Large intestine (tissue), 3 donors: Measurements from ENCODE around the gene FGD5. TPM values are rescaled to one million over a fixed set of nuclear protein-coding genes. Genes with fewer than 3 reads are reported as not detected.

Experiments
- DNase-seq, 2 donors: peaks; one replicate each; pipeline versions ENCODE4 v3.0.0 to v3.0.0-alpha.2; 2013
- H3K27ac ChIP-seq: one replicate; pipeline ENCODE4 v1.5.1; 2013; ENCODE audit warnings: low read length
- H3K27me3 ChIP-seq: 2 replicates; pipeline ENCODE4 v1.6.1; 2013; ENCODE audit warnings: low read length; ENCODE audit not compliant: control insufficient read depth, insufficient read depth
- H3K36me3 ChIP-seq: 2 replicates; pipeline ENCODE4 v1.6.1; 2013; ENCODE audit warnings: low read length; ENCODE audit not compliant: control insufficient read depth, insufficient read depth
- H3K4me1 ChIP-seq: one replicate; pipeline ENCODE4 v1.6.1; 2013; ENCODE audit warnings: low read length; ENCODE audit not compliant: control insufficient read depth, insufficient read depth
- H3K4me3 ChIP-seq: one replicate; pipeline ENCODE4 v1.5.1; 2013; ENCODE audit warnings: low read length
- H3K9me3 ChIP-seq: one replicate; pipeline ENCODE4 v1.6.1; 2013; ENCODE audit warnings: mild to moderate bottlenecking, low read depth, low read length, moderate library complexity; ENCODE audit not compliant: control insufficient read depth
- WGBS: methylation state at CpG from one replicate; pipeline ENCODE4 v1.1.5; 2013; ENCODE audit warnings: low lambda C conversion rate; ENCODE audit not compliant: insufficient coverage; 5-methylcytosine and 5-hydroxymethylcytosine counted together
- polyA plus RNA-seq: library from polyadenylated mRNA; unstranded; fragments of 120-200 nt; gene quantifications from one replicate; pipeline ENCODE4 v1.2.1, GENCODE V29; 2013

Gene FGD5
- polyA plus RNA-seq, 1 donor = 6.3 TPM

- Histone ChIP-seq H3K9me3 (no peaks in the 10 kb centered on the region), H3K27ac (no peak overlapping the region)
- 60% methylated on average over 1 of the region's 10 CpGs for WGBS
Observed at GRCh38 chr3:14789640-14790285, 29.0 kb upstream of the FGD5 start.

GRCh38 chr3:14791343-14791945, 27.3 kb upstream of the FGD5 start:
- no peaks in the 10 kb centered on the region for H3K36me3 ChIP-seq
- no peaks in the 10 kb centered on the region for H3K9me3 ChIP-seq
- no peaks in the 10 kb centered on the region for H3K4me1 ChIP-seq
- peak; percentile 44 to 53 for DNase-seq
- H3K27me3 ChIP-seq = peaks cover 2% of the 10 kb centered on the region
- no peak overlapping the region for H3K4me3 ChIP-seq
- H3K27ac ChIP-seq = no peak overlapping the region
- 0% methylated on average over 2 of the region's 15 CpGs for WGBS

More at GRCh38 chr3:14789640-14790285, 29.0 kb upstream of the FGD5 start:
- DNase-seq = no peak
- Histone ChIP-seq H3K4me3 (no peak overlapping the region), H3K36me3 (no peaks in the 10 kb centered on the region), H3K4me1 (no peaks in the 10 kb centered on the region), H3K27me3 (peaks cover 2% of the 10 kb centered on the region)

DNA sequence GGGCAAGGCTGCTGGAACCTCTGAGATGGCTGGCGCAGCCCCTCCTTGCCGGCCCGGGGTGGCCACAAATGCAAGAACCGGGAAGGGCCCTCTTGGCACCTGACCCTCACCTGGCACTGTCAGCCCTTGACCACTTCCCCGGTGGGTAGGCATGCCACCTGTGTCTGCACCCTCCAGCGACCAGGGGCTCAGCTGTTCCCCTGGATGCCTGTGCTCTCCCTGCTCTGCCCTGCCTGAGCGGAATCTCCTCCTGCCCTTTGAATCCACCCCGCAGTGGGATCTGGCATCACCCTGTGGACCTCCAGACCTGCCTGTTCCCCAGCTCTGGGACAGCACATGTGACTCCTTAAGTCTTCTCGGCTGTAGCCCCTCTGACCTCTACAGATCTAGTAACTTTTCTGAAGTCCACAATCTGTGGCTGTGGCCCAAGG, 26.1 kb upstream of the FGD5 start:
- Histone ChIP-seq H3K27ac (no peak overlapping the region), H3K4me1 (no peaks in the 10 kb centered on the region), H3K4me3 (no peak overlapping the region), H3K9me3 (no peaks in the 10 kb centered on the region), H3K27me3 (peaks cover 2% of the 10 kb centered on the region), H3K36me3 (no peaks in the 10 kb centered on the region)
- whole genome bisulfite sequencing = no CpG with 5 or more reads among the region's 9 CpGs
- no peak for DNase-seq

DNA sequence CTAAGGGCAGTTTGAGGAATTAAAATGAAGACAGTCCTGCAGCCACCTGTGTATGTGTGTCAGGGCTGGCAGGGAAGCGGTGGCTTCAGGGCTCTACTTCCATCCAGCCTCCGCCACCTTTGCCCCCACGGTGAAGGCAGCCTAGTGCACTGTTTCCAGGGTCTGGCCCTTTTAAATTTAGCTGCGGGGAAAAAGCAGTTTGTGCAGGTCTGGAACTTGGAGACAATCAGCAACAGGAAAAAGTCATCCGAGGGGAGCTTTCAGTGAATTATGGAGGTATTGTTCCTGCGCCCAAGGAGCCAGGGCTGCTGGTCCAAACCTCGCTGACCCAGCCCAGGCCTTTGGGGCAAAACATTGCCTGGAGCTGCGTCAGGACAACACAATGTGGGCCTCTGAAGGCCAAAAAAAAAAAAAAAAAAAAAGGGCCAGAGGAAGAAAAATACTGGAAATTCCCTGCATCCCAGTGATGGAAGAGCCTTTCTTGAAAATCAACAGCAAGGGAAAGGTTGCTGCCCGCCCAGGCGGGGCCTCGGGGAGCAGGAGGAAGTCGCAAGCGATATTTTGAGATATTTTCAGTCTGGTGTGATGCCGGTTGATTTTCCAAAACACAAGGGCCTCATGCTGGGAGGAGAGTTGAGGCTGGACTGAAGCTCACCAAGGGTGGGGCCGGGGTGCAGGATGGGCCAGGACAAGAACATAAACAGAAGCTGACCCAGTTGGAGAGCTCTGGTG, 25.5 kb upstream of the FGD5 start:
- Histone ChIP-seq H3K27me3 (peaks cover under 1% of the 10 kb centered on the region), H3K4me1 (no peaks in the 10 kb centered on the region), H3K9me3 (no peaks in the 10 kb centered on the region), H3K4me3 (no peak overlapping the region), H3K36me3 (no peaks in the 10 kb centered on the region), H3K27ac (no peak overlapping the region)
- no peak for DNase-seq
- 92% methylated on average over 2 of the region's 15 CpGs for WGBS

GRCh38 chr3:14793858-14794234, 24.9 kb upstream of the FGD5 start:
- no peak for DNase-seq
- 100% methylated on average over 1 of the region's 5 CpGs for WGBS
- H3K27ac ChIP-seq = no peak overlapping the region

DNA sequence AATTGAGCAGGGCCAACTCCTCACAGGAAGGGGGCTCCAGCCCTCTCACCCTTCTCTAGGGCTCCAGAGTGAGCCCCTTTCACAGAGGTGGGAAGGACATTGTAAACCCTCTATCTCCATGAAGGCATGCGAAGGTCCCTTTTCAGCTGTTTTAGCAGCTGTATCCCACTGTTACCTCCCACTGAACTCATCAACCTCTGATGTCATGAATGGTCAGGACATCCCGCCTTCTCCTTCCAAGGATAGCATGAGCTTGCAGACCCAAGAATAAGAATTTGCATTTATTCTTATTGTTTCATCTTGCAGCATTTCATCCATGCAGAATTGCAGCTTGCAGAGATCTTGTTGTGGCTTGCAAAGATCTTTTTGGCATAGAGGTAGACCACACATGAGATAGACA, 24.3 kb upstream of the FGD5 start:
- H3K27me3 ChIP-seq = no peaks in the 10 kb centered on the region
- no peak overlapping the region for H3K27ac ChIP-seq
- DNase-seq = no peak
- no CpG with 5 or more reads among the region's 2 CpGs for WGBS
- H3K36me3 ChIP-seq = no peaks in the 10 kb centered on the region
- H3K4me1 ChIP-seq = no peaks in the 10 kb centered on the region
- H3K4me3 ChIP-seq = no peak overlapping the region
- no peaks in the 10 kb centered on the region for H3K9me3 ChIP-seq

More at GRCh38 chr3:14793858-14794234, 24.9 kb upstream of the FGD5 start:
- H3K4me3 ChIP-seq = no peak overlapping the region
- no peaks in the 10 kb centered on the region for H3K4me1 ChIP-seq
- H3K27me3 ChIP-seq = no peaks in the 10 kb centered on the region
- no peaks in the 10 kb centered on the region for H3K9me3 ChIP-seq
- H3K36me3 ChIP-seq = no peaks in the 10 kb centered on the region

DNA sequence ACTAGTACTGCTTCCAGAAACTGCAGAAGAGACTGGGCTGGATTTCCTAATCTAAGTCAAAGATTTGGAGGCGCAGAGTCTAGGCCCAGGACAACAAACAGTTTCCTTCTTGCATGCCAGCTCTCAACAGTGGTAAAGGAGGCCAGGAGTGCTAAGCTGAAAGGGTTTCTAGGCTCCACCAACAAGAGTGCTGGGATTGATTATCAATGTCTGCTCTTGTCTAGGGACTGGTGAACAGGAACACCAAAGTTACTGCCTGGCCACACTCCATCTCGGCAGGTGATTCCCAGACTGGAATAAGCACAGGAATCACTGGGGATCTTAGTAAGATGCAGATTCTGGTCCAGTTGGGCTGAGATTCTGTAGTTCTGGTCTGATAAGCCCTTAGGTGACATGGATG, 22.8 kb upstream of the FGD5 start:
- Histone ChIP-seq H3K4me3 (no peak overlapping the region), H3K36me3 (no peaks in the 10 kb centered on the region), H3K4me1 (no peaks in the 10 kb centered on the region), H3K9me3 (no peaks in the 10 kb centered on the region), H3K27ac (no peak overlapping the region), H3K27me3 (no peaks in the 10 kb centered on the region)
- no peak for DNase-seq
- no CpG with 5 or more reads among the region's 2 CpGs for WGBS

- no peak for DNase-seq
- Histone ChIP-seq H3K4me3 (no peak overlapping the region), H3K27me3 (no peaks in the 10 kb centered on the region), H3K9me3 (no peaks in the 10 kb centered on the region), H3K36me3 (no peaks in the 10 kb centered on the region), H3K4me1 (peaks cover 1% of the 10 kb centered on the region), H3K27ac (no peak overlapping the region)
- no CpG with 5 or more reads among the region's 14 CpGs for WGBS
Observed at GRCh38 chr3:14796403-14797077, 22.2 kb upstream of the FGD5 start.

DNA sequence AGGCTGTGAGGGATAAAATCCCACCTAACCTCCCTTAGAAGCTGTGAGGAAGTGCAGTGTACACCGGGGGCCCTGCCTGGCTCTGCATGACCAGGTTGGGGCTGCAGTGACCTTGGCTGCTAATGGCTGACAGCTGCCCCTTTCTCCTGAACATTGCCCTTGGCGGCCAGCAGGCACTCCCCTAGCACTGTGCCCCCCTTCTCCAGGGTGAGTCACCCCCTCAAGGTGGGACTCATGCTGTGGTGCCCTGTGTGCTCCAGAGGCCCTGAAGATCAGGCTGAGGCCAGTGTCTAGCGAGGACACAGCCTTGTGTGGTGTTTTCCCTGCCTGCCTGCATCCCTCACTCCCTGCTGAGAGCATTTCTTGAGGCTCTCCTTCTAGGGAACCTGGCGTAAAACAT, 21.0 kb upstream of the FGD5 start:
- Histone ChIP-seq H3K36me3 (no peaks in the 10 kb centered on the region), H3K9me3 (no peaks in the 10 kb centered on the region), H3K4me1 (peaks cover 13% of the 10 kb centered on the region), H3K27ac (no peak overlapping the region), H3K27me3 (no peaks in the 10 kb centered on the region), H3K4me3 (no peak overlapping the region)
- no peak for DNase-seq
- WGBS = no CpG with 5 or more reads among the region's 4 CpGs

DNA sequence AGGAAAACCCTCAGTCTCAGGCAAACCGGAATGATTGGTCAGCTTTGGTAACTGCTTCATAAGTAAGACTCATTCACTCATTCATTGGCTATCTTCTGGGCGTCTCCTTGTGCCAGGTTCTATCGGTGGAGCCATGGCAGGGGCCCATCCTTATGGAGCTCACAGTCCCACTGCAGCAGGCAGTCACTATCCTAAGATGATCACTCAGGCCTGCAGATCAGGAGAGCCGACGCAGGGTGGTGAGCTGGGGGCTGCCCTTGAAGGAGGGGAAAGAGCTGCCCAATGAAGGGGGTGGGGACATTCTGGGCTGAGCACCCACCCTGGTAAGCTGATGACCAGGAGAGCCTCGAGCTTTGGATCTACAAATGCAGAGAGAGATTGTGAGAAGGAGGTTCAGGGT, 20.5 kb upstream of the FGD5 start:
- Histone ChIP-seq H3K36me3 (no peaks in the 10 kb centered on the region), H3K27ac (no peak overlapping the region), H3K9me3 (no peaks in the 10 kb centered on the region), H3K27me3 (no peaks in the 10 kb centered on the region), H3K4me1 (peaks cover 18% of the 10 kb centered on the region), H3K4me3 (no peak overlapping the region)
- WGBS = no CpG with 5 or more reads among the region's 6 CpGs
- DNase-seq = no peak
